Chondrocyte (in vitro differentiated cells): ENCODE measurements around the gene RAB3GAP2. TPM values are rescaled to one million over a fixed set of nuclear protein-coding genes. Genes with fewer than 3 reads are reported as not detected.
"Not testable (repeated sequence)": the region's sequence is repeated elsewhere in the genome, so short reads cannot be mapped to it uniquely, and the experiment has no call there.

Experiments used
- DNase-seq: peaks from one replicate; pipeline ENCODE4 v3.0.0; 2021; ENCODE audit warnings: mixed read lengths, low spot score
- H3K27ac Mint-ChIP-seq: one replicate; pipeline ENCODE4 v1.8.0; 2021; ENCODE audit warnings: mild to moderate bottlenecking, moderate library complexity, mixed read lengths; ENCODE audit not compliant: unreplicated experiment
- H3K27me3 Mint-ChIP-seq: 2 replicates; pipeline ENCODE4 v1.8.0; 2021; ENCODE audit warnings: low read depth, mixed read lengths
- H3K36me3 Mint-ChIP-seq: 2 replicates; pipeline ENCODE4 v1.8.0; 2021; ENCODE audit warnings: low read depth, mixed read lengths
- H3K4me1 Mint-ChIP-seq: 2 replicates; pipeline ENCODE4 v1.8.0; 2021; ENCODE audit warnings: low read depth, mild to moderate bottlenecking, mixed read lengths
- H3K4me3 Mint-ChIP-seq: one replicate; pipeline ENCODE4 v1.8.0; 2021; ENCODE audit warnings: mild to moderate bottlenecking, moderate library complexity, mixed read lengths; ENCODE audit not compliant: unreplicated experiment
- H3K9me3 Mint-ChIP-seq: 2 replicates; pipeline ENCODE4 v1.8.0; 2021; ENCODE audit warnings: low read depth, mixed read lengths
- total RNA-seq: library from RNA; stranded (reverse); gene quantifications from 3 replicates; pipeline ENCODE4 v1.2.1, GENCODE V29; 2021
- TF ChIP-seq, protein P1 (sequence below): fragments of 200-600 bp; sonication (generic); IDR thresholded peaks from 2 replicates; pipeline ENCODE4 v1.5.0; 2021; ENCODE audit warnings: antibody characterized with exemption, mild to moderate bottlenecking, moderate library complexity

RAB3GAP2 gene
- total RNA-seq, 1 donor from 2014 or later, result 47.5 TPM

DNA sequence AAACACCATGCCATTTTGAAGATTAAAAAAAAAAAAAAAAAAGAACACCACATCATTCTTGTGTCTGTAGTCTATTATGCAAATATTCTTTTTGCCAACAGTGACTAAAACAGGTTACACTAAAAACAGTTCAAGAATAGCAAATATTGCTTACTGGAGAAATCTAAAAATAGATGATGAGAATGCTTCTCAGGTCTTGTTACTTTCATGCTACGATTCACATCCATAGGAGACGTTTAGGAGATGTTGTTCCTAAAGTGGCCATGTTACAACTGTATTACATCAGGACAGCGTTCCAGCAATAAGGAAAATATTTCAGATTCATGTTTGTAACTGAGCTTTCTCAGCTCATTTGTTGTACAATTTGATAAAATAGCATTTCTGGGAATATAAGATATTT is 32.3 kb downstream of the RAB3GAP2 start:
- H3K4me3 Mint-ChIP-seq, result no peak overlapping the region
- DNase-seq, result no peak
- H3K27ac Mint-ChIP-seq, result peak overlapping the region; percentile 74
- no peaks in the 10 kb centered on the region for H3K27me3 Mint-ChIP-seq
- TF ChIP-seq, protein P1, sequence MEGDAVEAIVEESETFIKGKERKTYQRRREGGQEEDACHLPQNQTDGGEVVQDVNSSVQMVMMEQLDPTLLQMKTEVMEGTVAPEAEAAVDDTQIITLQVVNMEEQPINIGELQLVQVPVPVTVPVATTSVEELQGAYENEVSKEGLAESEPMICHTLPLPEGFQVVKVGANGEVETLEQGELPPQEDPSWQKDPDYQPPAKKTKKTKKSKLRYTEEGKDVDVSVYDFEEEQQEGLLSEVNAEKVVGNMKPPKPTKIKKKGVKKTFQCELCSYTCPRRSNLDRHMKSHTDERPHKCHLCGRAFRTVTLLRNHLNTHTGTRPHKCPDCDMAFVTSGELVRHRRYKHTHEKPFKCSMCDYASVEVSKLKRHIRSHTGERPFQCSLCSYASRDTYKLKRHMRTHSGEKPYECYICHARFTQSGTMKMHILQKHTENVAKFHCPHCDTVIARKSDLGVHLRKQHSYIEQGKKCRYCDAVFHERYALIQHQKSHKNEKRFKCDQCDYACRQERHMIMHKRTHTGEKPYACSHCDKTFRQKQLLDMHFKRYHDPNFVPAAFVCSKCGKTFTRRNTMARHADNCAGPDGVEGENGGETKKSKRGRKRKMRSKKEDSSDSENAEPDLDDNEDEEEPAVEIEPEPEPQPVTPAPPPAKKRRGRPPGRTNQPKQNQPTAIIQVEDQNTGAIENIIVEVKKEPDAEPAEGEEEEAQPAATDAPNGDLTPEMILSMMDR, result no peak
- H3K36me3 Mint-ChIP-seq, result peaks cover 1% of the 10 kb centered on the region
- H3K9me3 Mint-ChIP-seq, result peaks cover 10% of the 10 kb centered on the region
- peaks cover 43% of the 10 kb centered on the region for H3K4me1 Mint-ChIP-seq

DNA sequence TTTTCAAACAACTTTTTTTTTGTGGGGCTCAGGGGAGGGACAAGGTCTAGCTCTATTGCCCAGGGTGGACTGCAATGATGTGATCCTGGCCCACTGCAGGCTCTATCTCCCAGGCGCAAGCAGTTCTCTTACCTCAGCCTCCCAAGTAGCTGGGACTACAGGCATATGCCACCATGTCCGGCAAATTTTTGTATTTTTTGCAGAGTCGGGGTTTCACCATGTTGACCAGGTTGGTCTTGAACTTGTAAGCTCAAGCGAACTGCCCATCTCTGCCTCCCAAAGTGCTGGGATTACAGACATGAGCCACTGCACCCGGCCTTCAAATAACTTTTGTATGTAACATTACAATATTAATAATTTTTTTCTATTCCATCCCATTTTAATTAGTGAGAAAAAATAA is 33.0 kb downstream of the RAB3GAP2 start:
- Mint-ChIP-seq H3K27me3 (no peaks in the 10 kb centered on the region), H3K4me3 (no peak overlapping the region), H3K4me1 (peaks cover 38% of the 10 kb centered on the region), H3K27ac (no peak overlapping the region), H3K9me3 (peaks cover 2% of the 10 kb centered on the region), H3K36me3 (peaks cover 1% of the 10 kb centered on the region)
- DNase-seq, result no peak
- TF ChIP-seq, protein P1, result no peak

DNA sequence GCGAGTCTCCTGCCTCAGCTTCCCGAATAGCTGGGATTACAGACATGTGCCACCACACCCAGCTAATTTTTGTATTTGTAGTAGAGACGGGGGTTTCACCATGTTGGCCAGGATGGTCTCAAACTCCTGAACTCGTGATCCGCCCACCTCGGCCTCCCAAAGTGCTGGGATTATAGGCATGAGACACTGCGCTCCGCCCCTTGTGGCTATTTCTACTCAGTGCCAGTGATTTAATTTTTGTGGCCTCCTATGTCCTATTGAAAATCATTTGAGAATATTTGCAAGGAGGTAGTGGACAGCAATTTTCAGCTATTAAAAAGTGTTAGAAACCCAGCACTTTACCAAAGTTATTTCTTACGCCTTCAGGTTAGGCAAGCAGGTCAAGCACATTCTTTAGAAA is 36.0 kb downstream of the RAB3GAP2 start:
- not testable (repeated sequence) for H3K9me3 Mint-ChIP-seq, H3K36me3 Mint-ChIP-seq

DNA sequence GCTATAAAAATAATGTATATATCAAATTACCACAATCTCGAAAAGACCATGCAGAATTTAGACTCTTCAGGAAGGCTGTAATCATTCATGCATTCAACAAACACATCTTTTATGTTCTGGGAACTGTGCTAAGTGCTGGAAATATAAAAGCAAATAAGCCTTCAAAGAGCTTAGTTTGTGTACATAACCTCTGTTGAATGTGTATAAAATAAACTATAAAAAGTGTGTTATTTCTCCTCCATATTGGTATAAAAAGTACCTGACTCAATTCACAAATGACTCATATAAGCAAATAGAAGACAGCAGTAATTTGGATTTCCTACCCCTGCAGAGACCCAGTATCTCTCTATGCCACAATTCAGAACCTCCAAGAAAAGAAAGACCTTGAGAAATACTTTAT is 36.8 kb downstream of the RAB3GAP2 start:
- Mint-ChIP-seq H3K4me3 (no peak overlapping the region), H3K27me3 (no peaks in the 10 kb centered on the region), H3K9me3 (no peaks in the 10 kb centered on the region), H3K36me3 (peaks cover 5% of the 10 kb centered on the region), H3K27ac (no peak overlapping the region), H3K4me1 (peaks cover 22% of the 10 kb centered on the region)
- TF ChIP-seq, protein P1, result no peak
- DNase-seq, result no peak

More for the DNA sequence above, 36.0 kb downstream of the RAB3GAP2 start:
- peaks cover 27% of the 10 kb centered on the region for H3K4me1 Mint-ChIP-seq
- not testable (repeated sequence) for H3K4me3 Mint-ChIP-seq, DNase-seq, H3K27ac Mint-ChIP-seq, H3K27me3 Mint-ChIP-seq

DNA sequence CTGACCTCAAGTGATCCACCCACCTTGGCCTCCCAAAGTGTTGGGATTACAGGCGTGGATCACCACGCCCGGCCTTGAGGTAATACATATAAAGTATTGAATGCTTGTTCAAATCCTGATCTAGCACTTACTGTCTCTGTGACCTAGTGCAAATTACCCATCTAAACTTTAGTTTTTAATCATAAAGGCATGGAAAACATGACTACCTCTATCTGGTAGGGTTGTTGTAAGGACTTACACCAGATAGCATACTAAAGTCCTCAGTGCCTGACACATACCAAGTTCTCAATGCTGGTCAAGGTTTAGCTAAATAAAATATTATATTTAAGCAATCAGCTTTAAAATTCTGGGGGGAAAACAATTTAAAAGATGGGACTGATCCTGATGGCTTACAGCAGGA is 38.3 kb downstream of the RAB3GAP2 start:
- TF ChIP-seq, protein P1, result no peak
- no peak overlapping the region for H3K4me3 Mint-ChIP-seq
- no peak overlapping the region for H3K27ac Mint-ChIP-seq
- H3K36me3 Mint-ChIP-seq, result peaks cover 5% of the 10 kb centered on the region
- no peaks in the 10 kb centered on the region for H3K27me3 Mint-ChIP-seq
- no peaks in the 10 kb centered on the region for H3K9me3 Mint-ChIP-seq
- H3K4me1 Mint-ChIP-seq, result peaks cover 18% of the 10 kb centered on the region
- DNase-seq, result no peak

DNA sequence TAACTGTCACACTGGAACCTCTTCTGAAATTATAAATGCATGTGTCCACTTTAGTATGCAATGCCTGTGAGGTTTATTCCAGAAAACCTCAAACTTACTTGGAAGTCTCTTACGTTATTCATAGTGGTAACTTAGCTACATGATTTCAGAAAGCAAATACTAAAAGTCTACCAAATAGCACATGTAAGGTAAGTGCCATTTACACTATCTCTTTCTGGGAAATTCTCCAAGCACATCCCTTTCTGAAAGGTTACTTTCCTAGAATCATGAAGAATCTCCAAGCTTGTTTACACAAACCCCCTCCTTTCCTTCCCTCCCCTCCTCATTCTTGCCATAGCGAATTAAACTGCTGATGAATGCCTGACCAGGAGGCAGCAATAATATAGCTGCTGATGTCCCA is 42.5 kb downstream of the RAB3GAP2 start:
- Mint-ChIP-seq H3K36me3 (peaks cover 7% of the 10 kb centered on the region), H3K27me3 (no peaks in the 10 kb centered on the region), H3K4me1 (peaks cover 14% of the 10 kb centered on the region), H3K4me3 (no peak overlapping the region), H3K9me3 (no peaks in the 10 kb centered on the region), H3K27ac (no peak overlapping the region)
- no peak for DNase-seq
- TF ChIP-seq, protein P1, result no peak
